Erythroblast (primary cell): ENCODE measurements around the gene B3GNT5.
"Not testable (repeated sequence)": the region's sequence is repeated elsewhere in the genome, so short reads cannot be mapped to it uniquely, and the experiment has no call there.

ENCODE experiments used
- GATA1 ChIP-seq: IDR thresholded peaks from 2 replicates; pipeline ENCODE4 v1.6.1; 2011; ENCODE audit warnings: low read depth, mild to moderate bottlenecking, control low read depth, low read length, moderate library complexity
- POLR2A ChIP-seq: IDR thresholded peaks from 2 replicates; pipeline ENCODE4 v1.6.1; 2011; ENCODE audit warnings: mild to moderate bottlenecking, low read length

DNA sequence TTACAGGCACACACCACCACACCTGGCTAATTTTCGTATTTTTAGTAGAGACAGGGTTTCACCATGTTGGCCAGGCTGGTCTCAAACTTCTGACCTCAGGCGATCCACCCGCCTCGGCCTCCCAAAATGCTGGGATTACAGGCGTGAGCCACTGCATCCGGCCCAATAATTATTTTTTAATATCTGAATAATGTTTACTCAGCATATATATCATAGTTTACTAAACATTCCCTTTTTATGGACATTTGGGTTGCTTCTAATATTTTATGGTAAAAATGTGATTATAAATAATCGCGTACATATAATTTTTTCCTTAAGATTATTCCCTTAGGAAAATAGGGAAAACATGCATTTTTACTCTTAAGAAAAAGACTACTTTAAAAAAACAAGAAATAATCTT, 22.8 kb upstream of the B3GNT5 start:
- TF ChIP-seq POLR2A, GATA1: not testable (repeated sequence)
